OCI-M1 (cell line): ENCODE data around the gene MLLT1.
A peak's percentile ranks its signal among the peaks of the same experiment; 100 is the strongest.

Source experiments
- DNase-seq: peaks from one replicate; lab custom pipeline; 2025; lab: John Stamatoyannopoulos, UW

MLLT1 gene

GRCh38 chr19:6259312-6259861 is 20.4 kb downstream of the MLLT1 start:
- no peak for DNase-seq

GRCh38 chr19:6258812-6259311 is 20.9 kb downstream of the MLLT1 start:
- no peak for DNase-seq

- DNase-seq, result no peak
Measured at GRCh38 chr19:6253954-6254733, 25.6 kb downstream of the MLLT1 start.

GRCh38 chr19:6252066-6252465 is 27.7 kb downstream of the MLLT1 start:
- DNase-seq, result no peak

- no peak for DNase-seq
Measured at GRCh38 chr19:6250909-6251308, 28.9 kb downstream of the MLLT1 start.

GRCh38 chr19:6250024-6250615 is 29.7 kb downstream of the MLLT1 start:
- DNase-seq, result no peak

- no peak for DNase-seq
Measured at GRCh38 chr19:6249296-6249695, 30.5 kb downstream of the MLLT1 start.

GRCh38 chr19:6248844-6249243 is 30.9 kb downstream of the MLLT1 start:
- DNase-seq, result no peak

GRCh38 chr19:6248341-6248740 is 31.4 kb downstream of the MLLT1 start:
- DNase-seq, result no peak

GRCh38 chr19:6247007-6247288 is 32.8 kb downstream of the MLLT1 start:
- no peak for DNase-seq

- no peak for DNase-seq
Measured at GRCh38 chr19:6246174-6247006, 33.4 kb downstream of the MLLT1 start.

- DNase-seq, result no peak
Measured at GRCh38 chr19:6242677-6243076, 37.1 kb downstream of the MLLT1 start.

GRCh38 chr19:6241680-6242377 is 37.9 kb downstream of the MLLT1 start:
- DNase-seq, result no peak

- DNase-seq, result no peak
Measured at GRCh38 chr19:6241056-6241455, 38.7 kb downstream of the MLLT1 start.

GRCh38 chr19:6239871-6240676 is 39.7 kb downstream of the MLLT1 start:
- DNase-seq, result no peak

GRCh38 chr19:6239401-6239844 is 40.4 kb downstream of the MLLT1 start:
- DNase-seq, result no peak

GRCh38 chr19:6238643-6239281 is 41.0 kb downstream of the MLLT1 start:
- DNase-seq, result no peak

- DNase-seq, result peak; percentile 80
Measured at GRCh38 chr19:6238256-6238642, 41.5 kb downstream of the MLLT1 start.

GRCh38 chr19:6236310-6237291 is 43.2 kb downstream of the MLLT1 start:
- no peak for DNase-seq
